Tibial artery (tissue), 4 donors: ENCODE results near the gene TUFM.

Source experiments
- DNase-seq, 2 donors: peaks; one replicate each; pipeline ENCODE4 v3.0.0-alpha.2; 2019
- H3K27ac ChIP-seq, 2 donors: fragments of 200-600 bp; sonication (generic) in 1 of 2; 1 replicate in 1 of 2; 2 replicates in 1 of 2; pipeline ENCODE4 v1.5.1; 2018 to 2019; ENCODE audit warnings: mild to moderate bottlenecking in 1 of 2
- H3K27me3 ChIP-seq, 2 donors: fragments of 200-600 bp; sonication (generic) in 1 of 2; one replicate each; pipeline versions ENCODE4 v1.5.1 to v1.6.0; 2016 to 2019
- H3K36me3 ChIP-seq, 3 donors: fragments of 200-600 bp; sonication (generic) in 2 of 3; one replicate each; pipeline ENCODE4 v1.5.1; 2016 to 2019; ENCODE audit warnings: mild to moderate bottlenecking in 2 of 3
- H3K4me1 ChIP-seq, 4 donors: fragments of 200-600 bp; sonication (generic) in 2 of 4; 1 replicate in 3 of 4; 2 replicates in 1 of 4; pipeline ENCODE4 v1.5.1; 2016 to 2019
- H3K4me3 ChIP-seq, 2 donors: fragments of 200-600 bp; sonication (generic) in 1 of 2; 1 replicate in 1 of 2; 2 replicates in 1 of 2; pipeline ENCODE4 v1.5.1; 2018 to 2019; ENCODE audit warnings: mild to moderate bottlenecking in 2 of 2
- H3K9me3 ChIP-seq, 3 donors: fragments of 200-600 bp; sonication (generic) in 1 of 3; one replicate each; pipeline ENCODE4 v1.5.1; 2016 to 2019
- intact Hi-C: fragments of 100-400 bp; cut with DNase I; formaldehyde crosslinking; loops from one replicate; pipeline ENCODE4 v1.15.0; 2023; ENCODE audit warnings: low total_unique reads
- TF ChIP-seq, protein P1 (sequence below), 2 experiments: fragments of 200-600 bp in 1 of 2; fragments of 450-650 bp in 1 of 2; IDR thresholded peaks; one replicate each; pipeline ENCODE4 v1.5.1; 2017 to 2019; ENCODE audit warnings: antibody characterized with exemption in 2 of 2, mild to moderate bottlenecking in 1 of 2, moderate library complexity in 1 of 2

Gene TUFM

DNA sequence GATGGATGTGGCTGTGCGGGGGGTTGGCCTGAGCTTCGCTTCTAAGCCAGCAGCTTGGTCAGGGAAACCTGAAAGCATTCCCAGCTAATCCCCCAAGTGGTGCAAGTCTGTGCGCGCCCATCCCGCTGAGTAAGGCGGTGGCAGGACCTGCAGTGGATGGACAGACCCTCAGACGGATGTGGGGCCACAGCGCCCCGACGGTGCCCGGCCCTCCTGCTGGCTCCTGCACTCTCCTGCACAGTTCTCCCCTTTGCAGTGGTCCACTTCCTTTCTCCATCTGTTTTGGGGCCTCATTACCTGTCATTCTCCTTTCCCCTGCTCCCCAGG is 34.4 kb upstream of the TUFM start:
- Histone ChIP-seq H3K4me1 (peaks cover 0 to 18% (median 12%) of the 10 kb centered on the region in 4 donors), H3K27ac (no peak overlapping the region), H3K27me3 (peaks cover 0 to 18% of the 10 kb centered on the region in 2 donors), H3K4me3 (peak overlapping the region; percentile 52 to 55), H3K9me3 (no peaks in the 10 kb centered on the region), H3K36me3 (no peaks in the 10 kb centered on the region)
- no peak for DNase-seq
- TF ChIP-seq, protein P1, sequence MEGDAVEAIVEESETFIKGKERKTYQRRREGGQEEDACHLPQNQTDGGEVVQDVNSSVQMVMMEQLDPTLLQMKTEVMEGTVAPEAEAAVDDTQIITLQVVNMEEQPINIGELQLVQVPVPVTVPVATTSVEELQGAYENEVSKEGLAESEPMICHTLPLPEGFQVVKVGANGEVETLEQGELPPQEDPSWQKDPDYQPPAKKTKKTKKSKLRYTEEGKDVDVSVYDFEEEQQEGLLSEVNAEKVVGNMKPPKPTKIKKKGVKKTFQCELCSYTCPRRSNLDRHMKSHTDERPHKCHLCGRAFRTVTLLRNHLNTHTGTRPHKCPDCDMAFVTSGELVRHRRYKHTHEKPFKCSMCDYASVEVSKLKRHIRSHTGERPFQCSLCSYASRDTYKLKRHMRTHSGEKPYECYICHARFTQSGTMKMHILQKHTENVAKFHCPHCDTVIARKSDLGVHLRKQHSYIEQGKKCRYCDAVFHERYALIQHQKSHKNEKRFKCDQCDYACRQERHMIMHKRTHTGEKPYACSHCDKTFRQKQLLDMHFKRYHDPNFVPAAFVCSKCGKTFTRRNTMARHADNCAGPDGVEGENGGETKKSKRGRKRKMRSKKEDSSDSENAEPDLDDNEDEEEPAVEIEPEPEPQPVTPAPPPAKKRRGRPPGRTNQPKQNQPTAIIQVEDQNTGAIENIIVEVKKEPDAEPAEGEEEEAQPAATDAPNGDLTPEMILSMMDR (IDR thresholded peaks at IDR 0.05), result no peak
- intact Hi-C loops, result no loop called here

- Histone ChIP-seq H3K27ac (no peak overlapping the region), H3K36me3 (no peaks in the 10 kb centered on the region), H3K4me1 (peaks cover 0 to 18% (median 12%) of the 10 kb centered on the region in 4 donors), H3K9me3 (no peaks in the 10 kb centered on the region), H3K4me3 (peak overlapping the region; percentile 52 to 55), H3K27me3 (peaks cover 0 to 18% of the 10 kb centered on the region in 2 donors)
- TF ChIP-seq, protein P1 (IDR thresholded peaks at IDR 0.05), result peak; percentile 43 to 45
- intact Hi-C loops, result no loop called here
- DNase-seq, result peak; percentile 84 to 90
Observed at GRCh38 chr16:28879841-28880588, 33.9 kb upstream of the TUFM start.

DNA sequence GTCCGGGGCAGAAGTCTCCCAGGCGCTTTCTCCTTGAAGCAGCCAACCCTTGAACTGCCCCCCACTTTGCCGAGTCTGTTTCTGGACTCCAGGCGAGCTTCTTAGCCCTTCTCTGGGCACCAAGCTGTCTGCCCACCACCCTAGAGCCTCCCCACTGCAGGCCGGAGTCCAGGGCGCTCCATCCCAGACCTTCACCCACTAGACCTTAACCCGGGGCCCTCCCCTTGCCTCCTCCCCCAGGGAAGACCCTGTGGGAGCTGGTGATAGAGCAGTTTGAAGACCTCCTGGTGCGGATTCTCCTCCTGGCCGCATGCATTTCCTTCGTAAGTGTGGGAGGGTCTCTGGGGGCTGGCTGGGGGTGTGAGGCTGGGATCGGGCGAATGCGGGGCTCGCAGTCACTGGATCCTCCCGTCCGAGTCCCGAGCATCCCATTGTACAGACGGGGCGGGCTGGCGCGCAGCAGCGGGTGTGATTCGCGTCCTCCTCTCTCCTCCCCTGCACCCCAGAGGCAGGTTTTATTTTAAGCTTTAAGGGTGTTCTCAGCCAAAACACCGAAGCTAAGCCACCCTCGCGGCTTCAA is 33.2 kb upstream of the TUFM start:
- peaks cover 0 to 18% of the 10 kb centered on the region in 2 donors for H3K27me3 ChIP-seq
- no peak for DNase-seq
- H3K36me3 ChIP-seq, result peaks cover 0 to 4% (median 2%) of the 10 kb centered on the region in 3 donors
- H3K27ac ChIP-seq, result no peak overlapping the region
- intact Hi-C loops, result no loop called here
- H3K9me3 ChIP-seq, result no peaks in the 10 kb centered on the region
- TF ChIP-seq, protein P1 (IDR thresholded peaks at IDR 0.05), result no peak
- H3K4me3 ChIP-seq, result peak overlapping the region; percentile 52 to 55
- peaks cover 0 to 18% (median 12%) of the 10 kb centered on the region in 4 donors for H3K4me1 ChIP-seq

DNA sequence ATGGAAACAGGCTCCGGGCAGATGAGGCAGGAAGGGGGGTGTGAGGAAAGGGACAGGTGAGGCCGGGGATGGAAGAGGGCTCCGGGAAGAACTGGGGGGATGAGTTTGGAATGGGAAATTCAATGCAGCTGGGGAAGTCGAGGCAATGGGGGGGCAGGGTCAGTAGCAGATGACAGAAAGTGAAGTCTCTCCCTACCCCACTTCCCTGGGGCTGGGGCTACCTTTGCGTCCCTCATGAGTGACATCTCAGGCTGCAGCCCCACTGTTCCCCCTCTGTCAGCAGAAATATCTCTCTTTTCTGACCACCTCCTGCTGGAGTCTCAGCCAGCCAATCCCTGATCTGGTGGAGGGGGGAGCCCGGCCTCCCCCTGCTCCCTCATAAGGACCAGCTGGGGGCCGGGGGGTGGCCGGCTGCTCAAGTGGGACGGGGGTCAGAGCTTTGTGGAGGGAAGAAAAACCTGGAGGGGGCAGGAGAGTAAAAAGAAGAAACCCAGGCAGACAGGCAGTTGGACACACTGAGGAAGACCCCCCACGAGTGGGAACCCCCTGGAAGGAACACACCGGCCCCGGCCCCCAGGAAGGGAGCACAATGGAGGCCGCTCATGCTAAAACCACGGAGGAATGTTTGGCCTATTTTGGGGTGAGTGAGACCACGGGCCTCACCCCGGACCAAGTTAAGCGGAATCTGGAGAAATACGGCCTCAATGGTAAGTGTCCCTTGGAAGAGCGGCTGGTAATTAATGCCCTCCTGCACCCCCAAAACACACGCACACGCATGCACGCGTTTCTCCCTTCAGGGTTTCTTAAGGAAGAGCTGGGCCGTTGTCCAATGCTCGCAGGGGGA is 32.2 kb upstream of the TUFM start, which contains the start of gene ATP2A1:
ATP2A1 (plus strand) TSS at position 406 of the 844 bp plus-strand sequence; CDS start at position 590, 184 bp downstream.
- Histone ChIP-seq H3K27ac (no peak within 1 kb of the TSS), H3K9me3 (no peaks in the 10 kb centered on the region), H3K27me3 (peaks cover 0 to 14% of the 10 kb centered on the region in 2 donors), H3K4me1 (peaks cover 0 to 18% (median 12%) of the 10 kb centered on the region in 4 donors), H3K36me3 (peaks cover 0 to 15% (median 10%) of the 10 kb centered on the region in 3 donors), H3K4me3 (peak within 1 kb of the TSS; percentile 52 to 55)
- intact Hi-C loops, result no loop called here
- TF ChIP-seq, protein P1 (IDR thresholded peaks at IDR 0.05), result no peak
- DNase-seq, result no peak

DNA sequence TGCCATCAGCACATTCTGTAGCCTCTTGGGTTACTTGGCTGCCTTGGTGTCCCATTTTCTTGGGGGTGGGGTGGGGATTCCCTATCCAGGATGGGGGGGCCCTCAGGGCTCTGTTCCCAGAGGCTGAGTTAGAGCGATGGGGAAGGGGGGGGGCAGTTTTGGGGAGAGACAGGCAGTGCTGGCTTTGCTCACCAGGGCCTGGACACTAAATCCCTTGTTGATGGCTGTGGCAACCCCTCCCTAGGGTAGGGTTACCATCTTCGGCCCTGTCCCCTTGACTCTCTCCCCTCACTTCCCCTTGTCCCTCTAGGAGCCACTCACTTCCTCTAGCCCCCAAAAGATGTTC is 31.5 kb upstream of the TUFM start:
- H3K36me3 ChIP-seq, result peaks cover under 1 to 22% (median 17%) of the 10 kb centered on the region in 3 donors
- TF ChIP-seq, protein P1 (IDR thresholded peaks at IDR 0.05), result no peak
- peaks cover 0 to 18% (median 12%) of the 10 kb centered on the region in 4 donors for H3K4me1 ChIP-seq
- no peak overlapping the region for H3K4me3 ChIP-seq
- DNase-seq, result no peak
- intact Hi-C loops, result no loop called here
- peaks cover 0 to 7% of the 10 kb centered on the region in 2 donors for H3K27me3 ChIP-seq
- no peaks in the 10 kb centered on the region for H3K9me3 ChIP-seq
- no peak overlapping the region for H3K27ac ChIP-seq
